HepG2 (cell line): ENCODE data around the gene ZNF429. TPM values are rescaled to one million over a fixed set of nuclear protein-coding genes. Genes with fewer than 3 reads are reported as not detected.

ENCODE experiments used
- ARID2 ChIP-seq: sonication (generic); formaldehyde crosslinking; IDR thresholded peaks from 2 replicates; pipeline ENCODE4 v1.8.1; 2022; ENCODE audit warnings: mild to moderate bottlenecking, missing genetic modification reagents, borderline replicate concordance
- ETV6 ChIP-seq: sonication (generic); formaldehyde crosslinking; conservative IDR thresholded peaks from 2 replicates; pipeline ENCODE4 v1.4.0; 2020; ENCODE audit warnings: missing genetic modification reagents
- HDAC1 ChIP-seq: sonication (generic); formaldehyde crosslinking; IDR thresholded peaks from 2 replicates; pipeline ENCODE4 v1.5.1; 2020; ENCODE audit warnings: mild to moderate bottlenecking, missing genetic modification reagents
- HOXD1 ChIP-seq: sonication (generic); formaldehyde crosslinking; IDR thresholded peaks from 2 replicates; pipeline ENCODE4 v1.5.0; 2020; ENCODE audit warnings: missing genetic modification reagents
- MYNN ChIP-seq: sonication (generic); formaldehyde crosslinking; IDR thresholded peaks from 2 replicates; pipeline ENCODE4 v1.4.0; 2020; ENCODE audit warnings: mild to moderate bottlenecking, low read depth, missing genetic modification reagents
- NFIB ChIP-seq: sonication (generic); formaldehyde crosslinking; IDR thresholded peaks from 2 replicates; pipeline ENCODE4 v1.9.0; 2021; ENCODE audit warnings: missing genetic modification reagents, mild to moderate bottlenecking, borderline replicate concordance
- POGZ ChIP-seq: sonication (generic); formaldehyde crosslinking; IDR thresholded peaks from 2 replicates; pipeline ENCODE4 v1.4.0; 2020; ENCODE audit warnings: mild to moderate bottlenecking, missing genetic modification reagents
- PTBP1 ChIP-seq: fragments of 200-400 bp; formaldehyde crosslinking; IDR thresholded peaks from 2 replicates; pipeline ENCODE4 v1.6.1; 2018; ENCODE audit warnings: low read length, low read depth; ENCODE audit not compliant: poor library complexity, severe bottlenecking
- REL ChIP-seq: sonication (generic); formaldehyde crosslinking; conservative IDR thresholded peaks from 2 replicates; pipeline ENCODE4 v1.8.0; 2022; ENCODE audit warnings: mild to moderate bottlenecking, missing genetic modification reagents, moderate library complexity
- REPIN1 ChIP-seq: sonication (generic); formaldehyde crosslinking; IDR thresholded peaks from 2 replicates; pipeline ENCODE4 v1.8.0; 2022; ENCODE audit warnings: missing genetic modification reagents, low read depth, mild to moderate bottlenecking, borderline replicate concordance
- RFX3 ChIP-seq: IDR thresholded peaks from 2 replicates; pipeline ENCODE4 v1.6.1; 2016; ENCODE audit warnings: missing biosample characterization, missing genetic modification reagents
- RFXANK ChIP-seq: IDR thresholded peaks from 2 replicates; pipeline ENCODE4 v1.6.1; 2016
- RXRB ChIP-seq: IDR thresholded peaks from 2 replicates; pipeline ENCODE4 v1.6.1; 2016; ENCODE audit warnings: borderline replicate concordance, missing genetic modification reagents, missing compliant biosample characterization
- SNAPC2 ChIP-seq: sonication (generic); formaldehyde crosslinking; IDR thresholded peaks from 2 replicates; pipeline ENCODE4 v1.8.1; 2022; ENCODE audit warnings: mild to moderate bottlenecking, missing genetic modification reagents
- SP4 ChIP-seq: sonication (generic); formaldehyde crosslinking; IDR thresholded peaks from 2 replicates; pipeline ENCODE4 v1.8.1; 2023; ENCODE audit warnings: mild to moderate bottlenecking, missing genetic modification reagents
- TAF15 ChIP-seq: fragments of 200-400 bp; formaldehyde crosslinking; IDR thresholded peaks from one replicate; pipeline ENCODE4 v1.6.1; 2018; ENCODE audit warnings: mild to moderate bottlenecking, low read depth, low read length; ENCODE audit not compliant: poor library complexity, severe bottlenecking
- TARDBP ChIP-seq: sonication (generic); formaldehyde crosslinking; IDR thresholded peaks from 2 replicates; pipeline ENCODE4 v1.8.0; 2022; ENCODE audit warnings: mild to moderate bottlenecking, missing genetic modification reagents
- ZNF691 ChIP-seq: sonication (generic); formaldehyde crosslinking; IDR thresholded peaks from 2 replicates; pipeline ENCODE4 v1.4.0; 2020; ENCODE audit warnings: missing genetic modification reagents, low read depth, mild to moderate bottlenecking, borderline replicate concordance
- ZNF710 ChIP-seq: sonication (generic); formaldehyde crosslinking; IDR thresholded peaks from 2 replicates; pipeline ENCODE4 v1.5.0; 2020; ENCODE audit warnings: mild to moderate bottlenecking, missing genetic modification reagents, borderline replicate concordance
- ZNF720 ChIP-seq: sonication (generic); formaldehyde crosslinking; IDR thresholded peaks from 2 replicates; pipeline ENCODE4 v1.4.0; 2020; ENCODE audit warnings: missing genetic modification reagents
- ZSCAN25 ChIP-seq: sonication (generic); formaldehyde crosslinking; IDR thresholded peaks from 2 replicates; pipeline ENCODE4 v1.8.0; 2022; ENCODE audit warnings: mild to moderate bottlenecking, missing genetic modification reagents
- polyA plus RNA-seq, 8 experiments: library from polyadenylated mRNA; depleted of rRNA in 3 of 8; stranded (reverse) in 7 of 8; unstranded in 1 of 8; fragments of >200 nt; fragmentation: Illumina TruSeq in 4 of 8; extraction: Trizol in 4 of 8; gene quantifications; 2 replicates each; pipeline versions ENCODE4 v1.2.1 to v1.2.3, GENCODE V29; 2011 to 2016; ENCODE audit warnings: low read depth in 4 of 8, missing spikeins in 1 of 8, mixed read lengths in 1 of 8; ENCODE audit not compliant: insufficient read depth in 1 of 8
- total RNA-seq, 5 experiments: library from RNA; depleted of rRNA; stranded (reverse); fragments of >200 nt; fragmentation: Illumina TruSeq; extraction: Trizol; gene quantifications; 2 replicates each; pipeline ENCODE4 v1.2.3, GENCODE V29; 2016; ENCODE audit warnings: low read depth in 1 of 5
- TF ChIP-seq, protein P1 (sequence below): sonication (generic); formaldehyde crosslinking; conservative IDR thresholded peaks from 2 replicates; pipeline ENCODE4 v1.8.0; 2022; ENCODE audit warnings: mild to moderate bottlenecking, moderate library complexity, missing genetic modification reagents
- TF ChIP-seq, protein P2 (sequence below): sonication (generic); formaldehyde crosslinking; IDR thresholded peaks from 2 replicates; pipeline ENCODE4 v1.5.0; 2020; ENCODE audit warnings: mild to moderate bottlenecking, missing genetic modification reagents

ZNF429 gene
- total and polyA plus RNA-seq, 2 of the 13 experiments (the other 11 are each of a cell fraction or from before 2014, with no cell fraction given): 3.3 to 3.4 TPM

GRCh38 chr19:21505459-21506451 lies at the start of gene ZNF429 (continued):
- TF ChIP-seq RFXANK (CRISPR knock-in tag): peak; percentile 98
- TF ChIP-seq ZSCAN25 (CRISPR knock-in tag): no peak
- TF ChIP-seq NFIB (CRISPR knock-in tag): no peak
- TF ChIP-seq HDAC1: no peak
- TF ChIP-seq REPIN1: 0 out of 2 replicates have a peak, but pooled peaks have one; percentile 12
- no peak for TF ChIP-seq HOXD1 (CRISPR knock-in tag)
- TF ChIP-seq RFX3 (CRISPR knock-in tag): no peak
- no peak for TF ChIP-seq REL (CRISPR knock-in tag)
- TF ChIP-seq SP4 (CRISPR knock-in tag): no peak
- no peak for TF ChIP-seq MYNN
- TF ChIP-seq TAF15: no peak
- TF ChIP-seq TARDBP (CRISPR knock-in tag): no peak
- TF ChIP-seq, protein P1, sequence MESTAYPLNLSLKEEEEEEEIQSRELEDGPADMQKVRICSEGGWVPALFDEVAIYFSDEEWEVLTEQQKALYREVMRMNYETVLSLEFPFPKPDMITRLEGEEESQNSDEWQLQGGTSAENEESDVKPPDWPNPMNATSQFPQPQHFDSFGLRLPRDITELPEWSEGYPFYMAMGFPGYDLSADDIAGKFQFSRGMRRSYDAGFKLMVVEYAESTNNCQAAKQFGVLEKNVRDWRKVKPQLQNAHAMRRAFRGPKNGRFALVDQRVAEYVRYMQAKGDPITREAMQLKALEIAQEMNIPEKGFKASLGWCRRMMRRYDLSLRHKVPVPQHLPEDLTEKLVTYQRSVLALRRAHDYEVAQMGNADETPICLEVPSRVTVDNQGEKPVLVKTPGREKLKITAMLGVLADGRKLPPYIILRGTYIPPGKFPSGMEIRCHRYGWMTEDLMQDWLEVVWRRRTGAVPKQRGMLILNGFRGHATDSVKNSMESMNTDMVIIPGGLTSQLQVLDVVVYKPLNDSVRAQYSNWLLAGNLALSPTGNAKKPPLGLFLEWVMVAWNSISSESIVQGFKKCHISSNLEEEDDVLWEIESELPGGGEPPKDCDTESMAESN (CRISPR knock-in tag): no peak
- TF ChIP-seq ETV6 (CRISPR knock-in tag): no peak
- no peak for TF ChIP-seq PTBP1
- TF ChIP-seq ZNF691 (CRISPR knock-in tag): no peak
- no peak for TF ChIP-seq ZNF710 (CRISPR knock-in tag)
- no peak for TF ChIP-seq ARID2 (CRISPR knock-in tag)
- no peak for TF ChIP-seq RXRB
- TF ChIP-seq, protein P2, sequence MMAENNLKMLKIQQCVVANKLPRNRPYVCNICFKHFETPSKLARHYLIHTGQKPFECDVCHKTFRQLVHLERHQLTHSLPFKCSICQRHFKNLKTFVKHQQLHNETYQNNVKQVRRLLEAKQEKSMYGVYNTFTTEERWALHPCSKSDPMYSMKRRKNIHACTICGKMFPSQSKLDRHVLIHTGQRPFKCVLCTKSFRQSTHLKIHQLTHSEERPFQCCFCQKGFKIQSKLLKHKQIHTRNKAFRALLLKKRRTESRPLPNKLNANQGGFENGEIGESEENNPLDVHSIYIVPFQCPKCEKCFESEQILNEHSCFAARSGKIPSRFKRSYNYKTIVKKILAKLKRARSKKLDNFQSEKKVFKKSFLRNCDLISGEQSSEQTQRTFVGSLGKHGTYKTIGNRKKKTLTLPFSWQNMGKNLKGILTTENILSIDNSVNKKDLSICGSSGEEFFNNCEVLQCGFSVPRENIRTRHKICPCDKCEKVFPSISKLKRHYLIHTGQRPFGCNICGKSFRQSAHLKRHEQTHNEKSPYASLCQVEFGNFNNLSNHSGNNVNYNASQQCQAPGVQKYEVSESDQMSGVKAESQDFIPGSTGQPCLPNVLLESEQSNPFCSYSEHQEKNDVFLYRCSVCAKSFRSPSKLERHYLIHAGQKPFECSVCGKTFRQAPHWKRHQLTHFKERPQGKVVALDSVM (CRISPR knock-in tag): no peak
- TF ChIP-seq ZNF720 (CRISPR knock-in tag): no peak
- TF ChIP-seq POGZ (CRISPR knock-in tag): 0 out of 2 replicates have a peak, but pooled peaks have one; percentile 44
- TF ChIP-seq SNAPC2 (CRISPR knock-in tag): no peak
